Activated T-cell treated with anti-CD3 and anti-CD28 coated beads for 4 hours (primary cell): ENCODE measurements around the gene MCTP1.
"Not testable (repeated sequence)": the region's sequence is repeated elsewhere in the genome, so short reads cannot be mapped to it uniquely, and the experiment has no call there.

ENCODE experiments used
- DNase-seq: peaks from one replicate; pipeline ENCODE4 v3.0.0-alpha.2; 2020

MCTP1 gene

GRCh38 chr5:95177456-95177855 is 107.4 kb downstream of the MCTP1 start:
- no peak for DNase-seq

DNA sequence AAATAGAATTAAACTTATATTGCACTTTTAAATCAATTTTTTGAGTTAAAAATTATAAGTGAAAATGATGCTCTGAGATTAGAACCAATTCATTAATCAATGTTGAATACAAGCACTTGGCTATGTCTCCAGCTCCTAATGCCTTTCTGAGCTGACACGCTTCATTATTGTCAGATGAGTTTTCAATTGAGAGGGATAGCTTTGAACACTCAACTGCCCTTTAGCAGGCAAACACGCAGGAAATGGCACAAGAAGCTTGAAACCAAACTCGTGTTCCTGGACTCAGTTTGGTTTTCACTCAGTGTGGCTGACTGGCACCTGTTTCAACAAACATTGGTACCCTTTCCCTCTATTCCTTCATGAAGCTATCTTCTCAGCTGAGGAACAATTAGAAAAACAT is 109.8 kb downstream of the MCTP1 start:
- DNase-seq, result no peak

- no peak for DNase-seq
Measured at GRCh38 chr5:95172659-95173058, 112.2 kb downstream of the MCTP1 start.

DNA sequence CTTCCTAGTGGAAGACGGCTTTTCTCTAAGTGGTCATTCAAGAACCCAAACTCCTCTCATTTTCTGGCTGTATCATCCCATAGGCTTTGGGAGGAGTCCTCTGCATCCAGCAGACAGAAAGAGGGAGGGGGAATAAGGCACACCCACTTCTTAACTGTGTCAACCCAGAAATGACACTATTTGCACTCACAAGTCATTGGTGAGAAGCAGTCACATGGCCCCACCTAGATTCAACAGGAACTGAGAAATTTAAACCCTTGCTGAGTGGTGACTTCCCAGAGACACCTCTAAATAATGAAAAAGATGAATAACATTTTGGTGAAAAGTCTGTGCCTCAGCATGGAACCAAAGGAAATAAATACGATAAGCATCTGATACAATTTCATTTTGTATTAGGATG is 120.0 kb downstream of the MCTP1 start:
- DNase-seq, result no peak

DNA sequence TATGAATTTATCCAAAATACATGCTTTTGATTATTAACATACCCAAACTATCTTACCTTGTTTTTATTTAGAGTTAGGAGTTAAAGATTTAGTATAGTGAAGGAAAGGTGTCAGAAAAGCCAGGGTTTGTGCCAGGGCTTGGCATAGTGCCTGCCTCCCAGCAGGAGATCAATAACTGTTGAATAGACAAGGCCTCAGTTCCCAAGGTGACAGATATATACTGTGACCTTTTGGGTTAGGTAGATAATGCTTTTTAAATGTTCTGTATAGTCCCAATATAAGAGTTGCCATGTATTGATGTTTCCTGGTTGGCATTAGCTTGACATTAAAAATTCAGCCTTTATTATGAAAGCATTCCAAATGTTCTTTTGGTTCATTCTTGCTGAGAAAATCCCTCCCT is 121.8 kb downstream of the MCTP1 start:
- no peak for DNase-seq

- no peak for DNase-seq
Measured at GRCh38 chr5:95162231-95162992, 122.5 kb downstream of the MCTP1 start.

DNA sequence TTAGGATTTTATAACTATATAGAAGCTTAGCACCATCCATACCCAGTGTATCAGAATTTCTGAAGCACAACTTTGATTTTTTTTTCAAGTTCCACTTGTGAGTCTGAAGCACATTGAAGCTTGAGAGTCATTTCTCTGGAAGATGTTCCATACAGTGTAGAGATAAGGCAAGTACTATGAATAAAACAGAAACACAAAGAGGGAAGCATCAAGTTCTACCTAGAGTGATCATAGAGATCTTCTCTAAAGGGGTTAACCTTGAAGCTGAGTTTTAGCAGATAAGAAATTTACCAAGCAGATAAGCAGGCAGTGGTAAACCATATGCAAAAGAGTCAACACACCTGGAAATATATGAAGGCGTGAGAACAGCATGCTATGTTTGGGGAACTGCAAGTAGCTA is 125.3 kb downstream of the MCTP1 start:
- no peak for DNase-seq

DNA sequence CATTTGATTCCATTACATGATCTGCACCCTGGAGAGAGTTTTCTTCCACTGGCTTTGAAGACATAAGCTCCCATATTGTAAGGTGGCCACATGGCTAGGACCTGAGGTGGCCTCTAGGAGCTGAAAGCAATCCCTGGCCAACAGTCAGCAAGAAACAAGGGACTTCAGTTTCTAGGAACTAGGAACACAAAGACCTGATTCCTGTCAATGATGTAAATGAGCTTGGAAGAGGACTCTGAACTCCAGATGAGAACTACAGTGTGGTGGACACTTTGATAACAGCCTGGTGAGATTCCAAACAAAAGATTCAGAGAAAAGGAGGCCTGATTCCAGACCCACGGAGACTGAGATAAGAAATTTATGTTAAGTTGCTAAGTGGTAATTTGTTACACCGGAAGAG is 129.0 kb downstream of the MCTP1 start:
- no peak for DNase-seq

GRCh38 chr5:95153511-95153910 is 131.4 kb downstream of the MCTP1 start:
- DNase-seq, result no peak

- no peak for DNase-seq
Measured at GRCh38 chr5:95152535-95152934, 132.4 kb downstream of the MCTP1 start.

DNA sequence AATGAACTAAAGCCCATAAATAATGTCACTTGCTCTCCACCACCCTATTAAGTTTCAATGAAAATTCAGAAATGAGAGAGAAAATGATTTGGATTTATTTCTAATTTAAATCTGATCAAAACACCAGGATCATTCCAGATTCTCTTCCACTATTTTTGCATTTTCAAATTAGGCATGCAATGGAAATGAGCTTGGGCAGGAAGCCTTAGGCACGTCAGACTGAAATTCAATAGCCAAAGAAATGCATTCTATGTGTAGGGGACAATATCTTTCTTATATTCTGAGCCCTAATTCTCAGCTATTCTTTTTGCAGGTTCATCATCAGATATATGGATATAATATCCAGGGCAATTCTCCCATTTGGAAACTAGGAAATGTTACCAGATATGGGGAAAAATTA is 132.8 kb downstream of the MCTP1 start:
- no peak for DNase-seq

GRCh38 chr5:95151694-95152093 is 133.2 kb downstream of the MCTP1 start:
- DNase-seq, result no peak

GRCh38 chr5:95149387-95149786 is 135.5 kb downstream of the MCTP1 start:
- DNase-seq, result no peak

DNA sequence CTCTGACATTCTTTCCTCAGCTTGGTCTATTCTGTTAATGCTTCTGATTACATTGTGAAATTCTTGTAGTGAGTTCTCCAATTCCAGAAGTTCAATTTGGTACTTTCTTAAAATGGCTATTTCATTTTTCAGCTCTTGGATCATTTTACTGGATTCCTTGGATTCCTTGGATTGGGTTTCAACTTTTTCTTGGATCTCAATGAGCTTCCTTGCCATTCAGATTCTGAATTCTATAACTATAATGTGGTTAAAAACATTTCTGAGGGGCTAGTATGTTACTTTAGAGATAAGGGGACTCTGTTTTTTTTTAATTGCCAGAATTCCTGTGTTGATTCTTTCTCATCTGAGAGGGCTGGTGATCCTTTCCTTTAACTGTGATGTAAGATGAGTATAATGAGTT is 136.4 kb downstream of the MCTP1 start:
- DNase-seq, result no peak

DNA sequence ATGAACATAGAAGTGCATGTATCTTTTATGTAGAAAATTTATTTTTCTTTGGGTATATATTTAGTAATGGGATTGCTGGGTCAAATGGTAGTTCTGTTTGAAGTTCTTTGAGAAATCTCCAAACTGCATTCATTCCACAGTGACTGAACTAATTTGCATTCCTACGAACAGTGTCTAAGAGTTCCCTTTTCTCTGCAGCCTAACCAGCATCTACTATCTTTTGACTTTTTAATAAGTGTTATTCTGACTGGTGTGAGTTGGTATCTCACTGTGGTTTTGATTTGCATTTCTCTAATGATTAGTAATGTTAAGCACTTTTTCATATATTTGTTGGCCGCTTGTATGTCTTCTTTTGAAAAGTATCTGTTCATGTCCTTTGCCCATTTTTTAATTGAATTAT is 141.0 kb downstream of the MCTP1 start:
- DNase-seq, result not testable (repeated sequence)

GRCh38 chr5:95142145-95142544 is 142.7 kb downstream of the MCTP1 start:
- DNase-seq, result no peak

GRCh38 chr5:95141141-95141540 is 143.8 kb downstream of the MCTP1 start:
- DNase-seq, result no peak

- DNase-seq, result no peak
Measured at GRCh38 chr5:95134326-95134725, 150.6 kb downstream of the MCTP1 start.

- DNase-seq, result no peak
Measured at GRCh38 chr5:95132096-95132495, 152.8 kb downstream of the MCTP1 start.

DNA sequence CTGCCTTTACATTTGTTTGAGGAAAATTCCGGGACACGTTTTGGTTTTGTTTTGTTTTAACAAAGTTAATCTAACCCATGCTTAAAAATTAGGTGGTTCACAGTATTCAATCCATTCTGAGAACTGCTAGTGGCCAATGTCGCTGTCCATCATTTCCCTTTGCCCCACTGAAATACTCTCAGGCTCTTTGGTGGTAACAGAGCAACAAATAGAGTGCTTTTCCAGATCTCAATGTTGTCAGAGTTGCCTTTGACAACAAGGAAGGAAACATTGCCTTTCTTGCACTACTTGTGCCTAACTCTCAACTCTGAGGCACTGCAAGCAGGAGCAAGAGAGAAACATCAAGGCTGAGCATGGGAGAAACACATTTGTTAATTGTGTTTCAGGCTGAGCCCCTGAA is 154.0 kb downstream of the MCTP1 start:
- DNase-seq, result no peak

DNA sequence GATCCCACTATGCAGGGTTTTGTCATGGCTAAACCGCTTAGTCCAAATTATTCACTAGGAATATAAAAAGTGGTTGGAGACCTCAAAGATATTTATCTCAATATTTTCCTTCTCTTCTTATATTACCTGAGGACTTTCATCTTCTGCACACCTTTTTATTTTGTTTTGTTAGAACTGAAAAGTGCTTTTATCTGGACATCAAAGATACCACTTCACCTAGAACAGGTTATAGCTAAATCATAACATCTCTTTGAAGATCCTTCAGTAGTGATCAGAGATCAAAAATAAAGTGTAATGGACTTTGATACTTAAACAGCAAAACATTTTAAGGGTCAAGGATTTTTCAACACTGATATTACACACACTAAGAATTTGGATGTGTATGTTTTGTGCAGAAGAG is 160.2 kb downstream of the MCTP1 start:
- no peak for DNase-seq

GRCh38 chr5:95124101-95124500 is 160.8 kb downstream of the MCTP1 start:
- DNase-seq, result no peak

DNA sequence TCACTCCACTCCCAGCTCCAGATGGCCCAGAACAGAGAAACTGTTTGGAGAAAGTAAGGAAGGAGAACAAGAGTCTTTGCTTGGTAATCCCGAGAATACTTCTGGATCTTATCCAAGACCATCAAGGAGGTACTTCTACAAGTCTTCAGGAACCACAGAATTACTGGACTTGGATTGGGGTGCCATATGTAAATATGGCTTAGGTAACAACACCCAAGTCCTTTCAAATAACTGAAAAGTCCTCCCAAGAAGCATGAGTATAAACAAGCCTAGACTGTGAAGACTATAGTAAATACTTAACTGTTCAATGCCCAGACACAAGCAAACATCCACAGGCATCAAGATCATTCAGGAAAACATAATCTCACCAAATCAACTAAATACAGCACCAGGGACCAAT is 170.0 kb downstream of the MCTP1 start:
- DNase-seq, result no peak

GRCh38 chr5:95114305-95114704 is 170.6 kb downstream of the MCTP1 start:
- DNase-seq, result no peak

DNA sequence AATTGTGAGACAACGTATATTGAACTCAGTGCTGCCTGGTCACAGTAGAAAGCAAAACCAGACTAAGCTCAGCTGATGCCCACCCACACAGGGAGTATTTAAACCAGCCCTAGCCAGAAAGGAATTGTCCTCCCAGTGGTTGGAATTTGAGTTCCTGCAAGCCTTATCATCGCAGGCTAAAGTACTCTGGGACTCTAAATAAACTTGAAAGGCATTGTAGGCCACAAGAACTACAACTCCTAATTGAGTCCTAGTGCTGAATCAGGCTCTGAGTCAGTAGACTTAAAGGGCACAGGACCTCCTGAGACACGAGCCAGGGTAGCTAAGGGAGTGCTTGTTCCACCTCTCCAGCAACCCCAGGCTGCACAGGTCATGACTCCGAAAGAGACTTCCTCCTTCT is 171.4 kb downstream of the MCTP1 start:
- DNase-seq, result no peak
